Panc1 (cell line): ENCODE data around the gene TENT4B. TPM values are rescaled to one million over a fixed set of nuclear protein-coding genes. Genes with fewer than 3 reads are reported as not detected.

Source experiments
- ATAC-seq: fragments of 200-7000 bp; cut with Tn5 transposase; 2 replicates; pipeline ENCODE4 v1.9.1; 2020; ENCODE audit warnings: mild to moderate bottlenecking, moderate library complexity
- BruUV-seq: library from RNA; stranded (reverse); fragments of 400-500 nt; replicated peaks from 2 replicates; lab custom pipeline; 2021; lab: Mats Ljungman, UMichigan
- CTCF ChIA-PET: fragments of 300-600 bp; sonication (Branson Sonifier 250); formaldehyde crosslinking; loops from one replicate; lab custom pipeline; 2022; ENCODE audit warnings: antibody characterized with exemption; lab: Charles Lee
- POLR2A ChIA-PET: fragments of 300-600 bp; sonication (Branson Sonifier 250); formaldehyde crosslinking; loops from one replicate; lab custom pipeline; 2022; ENCODE audit warnings: antibody characterized with exemption; lab: Charles Lee
- DNase-seq: peaks from one replicate; pipeline ENCODE4 v3.0.0-alpha.2; 2010; ENCODE audit warnings: low read depth, low spot score
- H3K27ac ChIP-seq: 2 replicates; pipeline ENCODE4 v1.5.1; 2011; ENCODE audit warnings: mild to moderate bottlenecking, low read length, inconsistent platforms
- H3K27me3 ChIP-seq: fragments of 200-500 bp; sonication (Bioruptor generic); 2 replicates; pipeline ENCODE4 v1.6.0; 2014; ENCODE audit warnings: low read length, inconsistent platforms; ENCODE audit not compliant: control insufficient read depth, insufficient read depth
- H3K36me3 ChIP-seq: fragments of 200-500 bp; sonication (Bioruptor generic); 2 replicates; pipeline ENCODE4 v1.5.1; 2014; ENCODE audit warnings: inconsistent platforms, mild to moderate bottlenecking, low read length, moderate library complexity; ENCODE audit not compliant: control insufficient read depth, insufficient read depth
- H3K4me1 ChIP-seq: 2 replicates; pipeline ENCODE4 v1.5.1; 2011; ENCODE audit warnings: inconsistent platforms, mild to moderate bottlenecking, low read length, moderate library complexity; ENCODE audit not compliant: control insufficient read depth, insufficient read depth
- H3K4me3 ChIP-seq, 2 experiments: 2 replicates each; pipeline ENCODE4 v1.5.1; 2011 to 2012; ENCODE audit warnings: low read depth in 2 of 2, low read length in 2 of 2, mild to moderate bottlenecking in 2 of 2, inconsistent platforms in 1 of 2, moderate library complexity in 1 of 2
- H3K9me3 ChIP-seq: fragments of 200-500 bp; sonication (Bioruptor generic); 2 replicates; pipeline ENCODE4 v1.5.1; 2014; ENCODE audit warnings: low read depth, mild to moderate bottlenecking, inconsistent platforms, low read length, moderate library complexity; ENCODE audit not compliant: control insufficient read depth, insufficient read depth
- CTCF ChIP-seq: fragments of 450-650 bp; IDR thresholded peaks from 2 replicates; pipeline ENCODE4 v1.5.1; 2017; ENCODE audit warnings: mild to moderate bottlenecking
- POLR2AphosphoS5 ChIP-seq: IDR thresholded peaks from 2 replicates; pipeline ENCODE4 v1.6.1; 2012; ENCODE audit warnings: mild to moderate bottlenecking, low read depth, low read length, moderate library complexity
- SIN3A ChIP-seq: IDR thresholded peaks from 2 replicates; pipeline ENCODE4 v1.6.1; 2012; ENCODE audit warnings: low read depth, mild to moderate bottlenecking, low read length, moderate library complexity, borderline replicate concordance; ENCODE audit not compliant: insufficient read depth
- TCF7L2 ChIP-seq: IDR thresholded peaks from 2 replicates; pipeline ENCODE4 v1.6.1; 2011; ENCODE audit warnings: mild to moderate bottlenecking, low read depth, low read length, inconsistent platforms
- in situ Hi-C: cut with HindIII; loops from 2 replicates; pipeline ENCODE4 v1.10.0; 2016; ENCODE audit warnings: low sequenced_read_pairs, low pct_unique_long_range_greater_than_20kb
- intact Hi-C: fragments of 100-400 bp; cut with micrococcal nuclease; formaldehyde crosslinking; loops from one replicate; pipeline ENCODE4 v1.10.0; 2022; ENCODE audit not compliant: unreplicated experiment
- total RNA-seq: library from RNA; stranded (reverse); gene quantifications from one replicate; pipeline ENCODE4 v1.2.1, GENCODE V29; 2021; ENCODE audit not compliant: unreplicated experiment
- TF ChIP-seq, protein P1 (sequence below), 2 experiments: IDR thresholded peaks; 2 replicates each; pipeline ENCODE4 v1.6.1; 2011 to 2012; ENCODE audit warnings: low read depth in 2 of 2, control low read depth in 1 of 2, low read length in 1 of 2, mild to moderate bottlenecking in 1 of 2, moderate library complexity in 1 of 2; ENCODE audit not compliant: insufficient read depth in 1 of 2

TENT4B gene
- total RNA-seq, 1 experiment from 2014 or later = 9.7 TPM

DNA sequence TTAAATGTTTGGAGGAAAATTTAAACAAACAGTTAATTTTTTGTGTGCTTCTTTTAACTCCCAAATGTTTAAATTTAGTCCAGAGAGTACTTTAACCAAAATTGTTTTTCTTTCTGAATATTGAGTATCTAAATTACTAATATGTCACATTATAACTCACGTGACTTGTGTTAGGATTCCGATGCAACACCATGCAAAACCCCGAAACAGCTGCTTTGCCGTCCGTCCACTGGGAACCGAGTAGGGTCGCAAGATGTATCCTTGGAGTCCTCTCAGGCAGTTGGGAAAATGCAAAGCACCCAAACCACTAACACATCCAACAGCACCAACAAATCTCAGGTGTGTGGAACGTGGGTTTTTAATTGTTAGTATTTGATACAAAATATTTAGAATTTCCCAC, 74.6 kb downstream of the TENT4B start:
- H3K36me3 ChIP-seq = peaks cover 2% of the 10 kb centered on the region; the same call in 1 of the 2 replicates
- DNase-seq = no peak

GRCh38 chr16:50228364-50228868, 75.3 kb downstream of the TENT4B start:
- ChIA-PET CTCF (no interaction called here), POLR2A (interaction anchor here (0.6 kb wide), 1 partner anchor 13 kb away, joined by 6 read pairs; no protein-coding TSS in a partner anchor)
- in situ Hi-C loops = no loop called here
- Histone ChIP-seq H3K9me3 (no peaks in the 10 kb centered on the region), H3K4me1 (no peaks in the 10 kb centered on the region), H3K36me3 (peaks cover 2% of the 10 kb centered on the region; the same call in 1 of the 2 replicates), H3K27me3 (no peaks in the 10 kb centered on the region), H3K27ac (no peak overlapping the region), H3K4me3 (no peak overlapping the region)
- intact Hi-C loops = no loop called here
- no peak for DNase-seq
- BruUV-seq = no TSS peak
- ATAC-seq = no peak
- no peak for TF ChIP-seq CTCF
- no peak for TF ChIP-seq SIN3A
- TF ChIP-seq POLR2AphosphoS5 = no peak

More for the DNA sequence above, 74.6 kb downstream of the TENT4B start:
- Histone ChIP-seq H3K4me3 (no peak overlapping the region), H3K27me3 (no peaks in the 10 kb centered on the region), H3K27ac (no peak overlapping the region), H3K4me1 (no peaks in the 10 kb centered on the region), H3K9me3 (no peaks in the 10 kb centered on the region)
- no TSS peak for BruUV-seq
- TF ChIP-seq SIN3A (no peak), CTCF (no peak), POLR2AphosphoS5 (no peak), TCF7L2 (no peak)
- TF ChIP-seq, protein P1, sequence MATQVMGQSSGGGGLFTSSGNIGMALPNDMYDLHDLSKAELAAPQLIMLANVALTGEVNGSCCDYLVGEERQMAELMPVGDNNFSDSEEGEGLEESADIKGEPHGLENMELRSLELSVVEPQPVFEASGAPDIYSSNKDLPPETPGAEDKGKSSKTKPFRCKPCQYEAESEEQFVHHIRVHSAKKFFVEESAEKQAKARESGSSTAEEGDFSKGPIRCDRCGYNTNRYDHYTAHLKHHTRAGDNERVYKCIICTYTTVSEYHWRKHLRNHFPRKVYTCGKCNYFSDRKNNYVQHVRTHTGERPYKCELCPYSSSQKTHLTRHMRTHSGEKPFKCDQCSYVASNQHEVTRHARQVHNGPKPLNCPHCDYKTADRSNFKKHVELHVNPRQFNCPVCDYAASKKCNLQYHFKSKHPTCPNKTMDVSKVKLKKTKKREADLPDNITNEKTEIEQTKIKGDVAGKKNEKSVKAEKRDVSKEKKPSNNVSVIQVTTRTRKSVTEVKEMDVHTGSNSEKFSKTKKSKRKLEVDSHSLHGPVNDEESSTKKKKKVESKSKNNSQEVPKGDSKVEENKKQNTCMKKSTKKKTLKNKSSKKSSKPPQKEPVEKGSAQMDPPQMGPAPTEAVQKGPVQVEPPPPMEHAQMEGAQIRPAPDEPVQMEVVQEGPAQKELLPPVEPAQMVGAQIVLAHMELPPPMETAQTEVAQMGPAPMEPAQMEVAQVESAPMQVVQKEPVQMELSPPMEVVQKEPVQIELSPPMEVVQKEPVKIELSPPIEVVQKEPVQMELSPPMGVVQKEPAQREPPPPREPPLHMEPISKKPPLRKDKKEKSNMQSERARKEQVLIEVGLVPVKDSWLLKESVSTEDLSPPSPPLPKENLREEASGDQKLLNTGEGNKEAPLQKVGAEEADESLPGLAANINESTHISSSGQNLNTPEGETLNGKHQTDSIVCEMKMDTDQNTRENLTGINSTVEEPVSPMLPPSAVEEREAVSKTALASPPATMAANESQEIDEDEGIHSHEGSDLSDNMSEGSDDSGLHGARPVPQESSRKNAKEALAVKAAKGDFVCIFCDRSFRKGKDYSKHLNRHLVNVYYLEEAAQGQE (IDR thresholded peaks at IDR 0.05; ENCODE audit: insufficient read depth in 1 of 2, low read depth in 2 of 2, low read length in 1 of 2) = no peak
- intact Hi-C loops (no loop called here), in situ Hi-C loops (no loop called here)
- ATAC-seq = no peak
- CTCF ChIA-PET = no interaction called here
- POLR2A ChIA-PET = no interaction called here
